Measurements from ENCODE around the gene DENND11. TPM values are rescaled to one million over a fixed set of nuclear protein-coding genes. Genes with fewer than 3 reads are reported as not detected.

The DENND11 gene
- total RNA-seq, 1 donor from 2014 or later, result 77.0 TPM

- Mint-ChIP-seq H3K27me3 (ENCODE audit: unreplicated experiment) (no peaks in the 10 kb centered on the region), H3K4me1 (ENCODE audit: unreplicated experiment) (peaks cover 48% of the 10 kb centered on the region), H3K27ac (ENCODE audit: unreplicated experiment) (peak overlapping the region; percentile 80), H3K9me3 (ENCODE audit: unreplicated experiment) (no peaks in the 10 kb centered on the region), H3K4me3 (ENCODE audit: unreplicated experiment) (peak overlapping the region; percentile 49), H3K36me3 (ENCODE audit: low read depth, unreplicated experiment) (peaks cover 36% of the 10 kb centered on the region)
- no peak for TF ChIP-seq CTCF (IDR thresholded peaks at IDR 0.05; ENCODE audit: unreplicated experiment)
- DNase-seq (ENCODE audit: low spot score), result no peak
Measured at GRCh38 chr7:141660259-141660658, 41.7 kb downstream of the DENND11 start.

- no peaks in the 10 kb centered on the region for H3K9me3 Mint-ChIP-seq (ENCODE audit: unreplicated experiment)
Measured at GRCh38 chr7:141659501-141659900, 42.5 kb downstream of the DENND11 start.

GRCh38 chr7:141654551-141654950, 47.4 kb downstream of the DENND11 start:
- Mint-ChIP-seq H3K27me3 (ENCODE audit: unreplicated experiment) (peaks cover 2% of the 10 kb centered on the region), H3K27ac (ENCODE audit: unreplicated experiment) (peak overlapping the region; percentile 86), H3K36me3 (ENCODE audit: low read depth, unreplicated experiment) (peaks cover 14% of the 10 kb centered on the region), H3K9me3 (ENCODE audit: unreplicated experiment) (no peaks in the 10 kb centered on the region), H3K4me3 (ENCODE audit: unreplicated experiment) (peak overlapping the region; percentile 48), H3K4me1 (ENCODE audit: unreplicated experiment) (peaks cover 25% of the 10 kb centered on the region)
- peak; percentile 64 for TF ChIP-seq CTCF (IDR thresholded peaks at IDR 0.05; ENCODE audit: unreplicated experiment)
- peak; percentile 79 for DNase-seq (ENCODE audit: low spot score)

More at GRCh38 chr7:141659501-141659900, 42.5 kb downstream of the DENND11 start:
- Mint-ChIP-seq H3K27ac (ENCODE audit: unreplicated experiment) (peak overlapping the region; percentile 80), H3K4me1 (ENCODE audit: unreplicated experiment) (peaks cover 54% of the 10 kb centered on the region), H3K36me3 (ENCODE audit: low read depth, unreplicated experiment) (peaks cover 33% of the 10 kb centered on the region), H3K4me3 (ENCODE audit: unreplicated experiment) (no peak overlapping the region), H3K27me3 (ENCODE audit: unreplicated experiment) (peaks cover under 1% of the 10 kb centered on the region)
- no peak for TF ChIP-seq CTCF (IDR thresholded peaks at IDR 0.05; ENCODE audit: unreplicated experiment)
- no peak for DNase-seq (ENCODE audit: low spot score)

GRCh38 chr7:141652691-141653090, 49.3 kb downstream of the DENND11 start:
- H3K36me3 Mint-ChIP-seq (ENCODE audit: low read depth, unreplicated experiment), result peaks cover 12% of the 10 kb centered on the region
- DNase-seq (ENCODE audit: low spot score), result no peak
- H3K4me3 Mint-ChIP-seq (ENCODE audit: unreplicated experiment), result no peak overlapping the region
- peak overlapping the region; percentile 57 for H3K27ac Mint-ChIP-seq (ENCODE audit: unreplicated experiment)
- H3K4me1 Mint-ChIP-seq (ENCODE audit: unreplicated experiment), result peaks cover 24% of the 10 kb centered on the region
- TF ChIP-seq CTCF (IDR thresholded peaks at IDR 0.05; ENCODE audit: unreplicated experiment), result no peak
- H3K9me3 Mint-ChIP-seq (ENCODE audit: unreplicated experiment), result no peaks in the 10 kb centered on the region
- H3K27me3 Mint-ChIP-seq (ENCODE audit: unreplicated experiment), result peaks cover 2% of the 10 kb centered on the region

Other genes starting within 250 kb of the DENND11 start
- gene AGK, start 150.8 kb downstream of the DENND11 start, total RNA-seq (ENCODE audit: unreplicated experiment), result 32.0 TPM
- 0.33 TPM for gene WEE2, start 6.2 kb upstream of the DENND11 start, total RNA-seq (ENCODE audit: unreplicated experiment)
- 130 TPM for gene SSBP1, start 36.2 kb upstream of the DENND11 start, total RNA-seq (ENCODE audit: unreplicated experiment)
- gene TAS2R3, start 61.9 kb upstream of the DENND11 start, total RNA-seq (ENCODE audit: unreplicated experiment), result 0.74 TPM
- gene TAS2R4, start 74.5 kb upstream of the DENND11 start, total RNA-seq (ENCODE audit: unreplicated experiment), result 1.1 TPM
- gene TAS2R5, start 88.1 kb upstream of the DENND11 start, total RNA-seq (ENCODE audit: unreplicated experiment), result 1.9 TPM
- gene PRSS37, start 139.3 kb upstream of the DENND11 start, total RNA-seq (ENCODE audit: unreplicated experiment), result not detected
- not detected for gene OR9A4, start 214.2 kb upstream of the DENND11 start, total RNA-seq (ENCODE audit: unreplicated experiment)
- not detected for gene CLEC5A, start 244.8 kb upstream of the DENND11 start, total RNA-seq (ENCODE audit: unreplicated experiment)